GM21786 (cell line): Measurements from ENCODE around the gene C12orf42.

Source experiments
- ATAC-seq: cut with Tn5 transposase; IDR thresholded peaks from one replicate; pipeline ENCODE4 v1.9.1; 2021; ENCODE audit not compliant: unreplicated experiment

C12orf42 gene

GRCh38 chr12:103350116-103350515 is 145.7 kb downstream of the C12orf42 start:
- no peak for ATAC-seq

GRCh38 chr12:103348935-103349334 is 146.8 kb downstream of the C12orf42 start:
- no peak for ATAC-seq

- ATAC-seq = no peak
These were observed 158.8 kb downstream of the C12orf42 start for GRCh38 chr12:103336940-103337339.

- no peak for ATAC-seq
These were observed 161.3 kb downstream of the C12orf42 start for GRCh38 chr12:103334466-103334865.

GRCh38 chr12:103333676-103334075 is 162.1 kb downstream of the C12orf42 start:
- ATAC-seq = no peak

- ATAC-seq = no peak
These were observed 164.1 kb downstream of the C12orf42 start for GRCh38 chr12:103331643-103332042.

- ATAC-seq = no peak
These were observed 165.1 kb downstream of the C12orf42 start for GRCh38 chr12:103330672-103331071.

- ATAC-seq = no peak
These were observed 168.1 kb downstream of the C12orf42 start for GRCh38 chr12:103327676-103328075.

- no peak for ATAC-seq
These were observed 169.6 kb downstream of the C12orf42 start for GRCh38 chr12:103326190-103326589.

GRCh38 chr12:103318566-103318965 is 177.2 kb downstream of the C12orf42 start:
- no peak for ATAC-seq

GRCh38 chr12:103317220-103317619 is 178.5 kb downstream of the C12orf42 start:
- ATAC-seq = no peak

- ATAC-seq = no peak
These were observed 181.0 kb downstream of the C12orf42 start for GRCh38 chr12:103314786-103315185.

GRCh38 chr12:103313894-103314293 is 181.9 kb downstream of the C12orf42 start:
- no peak for ATAC-seq

- no peak for ATAC-seq
These were observed 182.9 kb downstream of the C12orf42 start for GRCh38 chr12:103312742-103313354.

GRCh38 chr12:103310546-103311270 is 185.1 kb downstream of the C12orf42 start:
- ATAC-seq = no peak

GRCh38 chr12:103308396-103308795 is 187.4 kb downstream of the C12orf42 start:
- no peak for ATAC-seq

GRCh38 chr12:103303484-103303883 is 192.3 kb downstream of the C12orf42 start:
- no peak for ATAC-seq

- ATAC-seq = no peak
These were observed 193.9 kb downstream of the C12orf42 start for GRCh38 chr12:103301642-103302591.

- no peak for ATAC-seq
These were observed 207.8 kb downstream of the C12orf42 start for GRCh38 chr12:103288016-103288415.

GRCh38 chr12:103282124-103282523 is 213.6 kb downstream of the C12orf42 start:
- no peak for ATAC-seq

GRCh38 chr12:103279444-103279843 is 216.3 kb downstream of the C12orf42 start:
- peak; percentile 96 for ATAC-seq

GRCh38 chr12:103278329-103278728 is 217.4 kb downstream of the C12orf42 start:
- ATAC-seq = no peak
